ENCODE measurements around the gene TMSB15B. TPM values are rescaled to one million over a fixed set of nuclear protein-coding genes. Genes with fewer than 3 reads are reported as not detected.

TMSB15B gene
- total RNA-seq, 1 experiment from 2014 or later = 3.4 TPM

Other genes with a start within 250 kb of the TMSB15B start
- 2.7 TPM in 1 of 2 replicates, not detected in the other for gene PLP1, start 185.8 kb upstream of the TMSB15B start, total RNA-seq (2014; rRNA removed; shearing (Covaris generic))
- 0.92 and 0.97 TPM in 2 replicates for gene RAB9B, start 130.4 kb upstream of the TMSB15B start, total RNA-seq (2014; rRNA removed; shearing (Covaris generic))
- not detected in 2 replicates for gene H2BW1, start 51.1 kb downstream of the TMSB15B start, total RNA-seq (2014; rRNA removed; shearing (Covaris generic))
- not detected in 2 replicates for gene H2BW2, start 77.3 kb downstream of the TMSB15B start, total RNA-seq (2014; rRNA removed; shearing (Covaris generic))
- 2.0 and 4.9 TPM in 2 replicates for gene TMSB15C, start 113.6 kb downstream of the TMSB15B start, total RNA-seq (2014; rRNA removed; shearing (Covaris generic))
- 0.39 and 1.1 TPM in 2 replicates for gene ZCCHC18, start 149.9 kb downstream of the TMSB15B start, total RNA-seq (2014; rRNA removed; shearing (Covaris generic))
- 10.2 and 22.7 TPM in 2 replicates for gene SLC25A53, start 194.4 kb downstream of the TMSB15B start, total RNA-seq (2014; rRNA removed; shearing (Covaris generic))
- 10.1 and 11.0 TPM in 2 replicates for gene FAM199X, start 203.8 kb downstream of the TMSB15B start, total RNA-seq (2014; rRNA removed; shearing (Covaris generic))